Airway epithelial cell (primary cell): Measurements from ENCODE around the gene BNC1. TPM values are rescaled to one million over a fixed set of nuclear protein-coding genes. Genes with fewer than 3 reads are reported as not detected.

Experiments used
- total RNA-seq: library from RNA; depleted of rRNA; stranded (reverse); fragments of >200 nt; gene quantifications from 2 replicates; pipeline ENCODE4 v1.2.3, GENCODE V29; 2015

BNC1 gene, protein sequence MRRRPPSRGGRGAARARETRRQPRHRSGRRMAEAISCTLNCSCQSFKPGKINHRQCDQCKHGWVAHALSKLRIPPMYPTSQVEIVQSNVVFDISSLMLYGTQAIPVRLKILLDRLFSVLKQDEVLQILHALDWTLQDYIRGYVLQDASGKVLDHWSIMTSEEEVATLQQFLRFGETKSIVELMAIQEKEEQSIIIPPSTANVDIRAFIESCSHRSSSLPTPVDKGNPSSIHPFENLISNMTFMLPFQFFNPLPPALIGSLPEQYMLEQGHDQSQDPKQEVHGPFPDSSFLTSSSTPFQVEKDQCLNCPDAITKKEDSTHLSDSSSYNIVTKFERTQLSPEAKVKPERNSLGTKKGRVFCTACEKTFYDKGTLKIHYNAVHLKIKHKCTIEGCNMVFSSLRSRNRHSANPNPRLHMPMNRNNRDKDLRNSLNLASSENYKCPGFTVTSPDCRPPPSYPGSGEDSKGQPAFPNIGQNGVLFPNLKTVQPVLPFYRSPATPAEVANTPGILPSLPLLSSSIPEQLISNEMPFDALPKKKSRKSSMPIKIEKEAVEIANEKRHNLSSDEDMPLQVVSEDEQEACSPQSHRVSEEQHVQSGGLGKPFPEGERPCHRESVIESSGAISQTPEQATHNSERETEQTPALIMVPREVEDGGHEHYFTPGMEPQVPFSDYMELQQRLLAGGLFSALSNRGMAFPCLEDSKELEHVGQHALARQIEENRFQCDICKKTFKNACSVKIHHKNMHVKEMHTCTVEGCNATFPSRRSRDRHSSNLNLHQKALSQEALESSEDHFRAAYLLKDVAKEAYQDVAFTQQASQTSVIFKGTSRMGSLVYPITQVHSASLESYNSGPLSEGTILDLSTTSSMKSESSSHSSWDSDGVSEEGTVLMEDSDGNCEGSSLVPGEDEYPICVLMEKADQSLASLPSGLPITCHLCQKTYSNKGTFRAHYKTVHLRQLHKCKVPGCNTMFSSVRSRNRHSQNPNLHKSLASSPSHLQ
- 47.4 and 74.7 TPM in 2 replicates for total RNA-seq

DNA sequence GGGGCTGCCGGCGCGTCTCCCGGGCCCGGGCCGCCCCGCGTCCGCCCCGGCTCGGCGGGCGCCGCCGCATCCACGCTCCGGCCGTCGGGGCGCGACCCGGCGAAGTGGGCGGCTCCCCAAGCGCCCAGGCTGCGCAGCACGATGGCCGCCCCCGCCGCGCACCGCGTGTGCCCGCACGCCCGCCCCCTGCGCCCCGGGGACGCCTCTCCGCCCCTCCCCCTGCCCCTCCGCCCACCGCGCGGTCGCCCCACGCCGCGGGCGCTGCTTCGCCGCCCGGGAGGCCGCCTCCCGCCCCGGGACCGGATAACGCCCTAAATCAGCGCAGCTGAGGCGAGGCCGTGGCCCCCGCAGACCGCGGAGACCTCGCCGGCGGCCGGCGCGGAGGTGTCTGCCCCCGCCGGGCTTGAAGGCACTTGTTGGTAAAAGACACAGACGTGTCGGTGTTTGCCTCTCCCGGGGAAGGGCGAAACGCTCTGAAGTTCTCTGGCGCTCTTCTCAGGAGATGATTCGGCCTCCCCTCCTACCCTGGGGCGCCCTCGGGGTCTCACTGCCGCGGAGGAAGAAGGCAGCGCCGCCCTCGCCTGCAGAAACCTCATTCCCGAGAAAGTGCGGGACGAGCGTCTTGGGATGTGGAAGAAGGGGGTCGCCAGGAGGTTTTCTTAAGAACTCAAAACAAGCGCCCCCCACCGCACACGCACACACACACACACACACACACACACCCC lies at the start of gene BNC1:
Gene BNC1 (minus strand): TSS at position 106 of the 725 bp plus-strand sequence. CDS start 36 bp downstream, at position 70.

GRCh38 chr15:83207660-83208366 lies 76.7 kb downstream of the BNC1 start, which contains the start of gene HDGFL3:
Gene HDGFL3, minus strand, starts transcription at chr15:83207823. Its CDS starts 409 bp downstream, at chr15:83207414.

Other genes with a start within 250 kb of the BNC1 start
- 49.9 and 50.7 TPM in 2 replicates for gene BTBD1, start 217.4 kb downstream of the BNC1 start, total RNA-seq
- 0.14 TPM in 1 of 2 replicates, not detected in the other for gene TM6SF1, start 177.0 kb downstream of the BNC1 start, total RNA-seq
- gene HDGFL3, start 76.8 kb downstream of the BNC1 start, total RNA-seq = 35.9 and 48.4 TPM in 2 replicates
- 0.60 and 1.7 TPM in 2 replicates for gene SH3GL3, start 162.7 kb upstream of the BNC1 start, total RNA-seq